OCI-LY7 (cell line): Measurements from ENCODE around the gene EMC8. TPM values are rescaled to one million over a fixed set of nuclear protein-coding genes. Genes with fewer than 3 reads are reported as not detected.

Experiments
- BruUV-seq: library from RNA; stranded (reverse); fragments of 400-500 nt; replicated peaks from 2 replicates; lab custom pipeline; 2021; lab: Mats Ljungman, UMichigan
- CTCF ChIA-PET: fragments of 300-600 bp; sonication (Branson Sonifier 250); formaldehyde crosslinking; loops from one replicate; lab custom pipeline; 2022; ENCODE audit warnings: antibody characterized with exemption; ENCODE audit not compliant: unreplicated experiment; lab: Charles Lee
- POLR2A ChIA-PET: fragments of 300-600 bp; sonication (Branson Sonifier 250); formaldehyde crosslinking; loops from one replicate; lab custom pipeline; 2022; ENCODE audit warnings: antibody characterized with exemption; lab: Charles Lee
- DNase-seq: peaks from one replicate; pipeline ENCODE4 v3.0.0-alpha.2; 2015; ENCODE audit warnings: low spot score
- H2AFZ ChIP-seq: fragments of 200-600 bp; sonication (generic), shearing (Covaris generic); 2 replicates; pipeline ENCODE4 v1.6.1; 2014; ENCODE audit warnings: mild to moderate bottlenecking, antibody characterized with exemption, low read length, moderate library complexity
- H3K27ac ChIP-seq: fragments of 200-600 bp; sonication (generic); 2 replicates; pipeline ENCODE4 v1.5.1; 2014; ENCODE audit warnings: mixed run types, low read depth, mild to moderate bottlenecking, moderate library complexity, low read length, inconsistent platforms; ENCODE audit not compliant: poor library complexity, severe bottlenecking
- H3K36me3 ChIP-seq: fragments of 200-600 bp; sonication (generic); 2 replicates; pipeline ENCODE4 v1.6.1; 2014; ENCODE audit warnings: mild to moderate bottlenecking, antibody characterized with exemption, low read length, moderate library complexity, mixed read lengths; ENCODE audit not compliant: insufficient read depth
- H3K4me1 ChIP-seq: fragments of 200-600 bp; sonication (generic); 2 replicates; pipeline ENCODE4 v1.5.1; 2014; ENCODE audit warnings: mild to moderate bottlenecking, low read length; ENCODE audit not compliant: insufficient read depth, poor library complexity, severe bottlenecking
- H3K4me2 ChIP-seq: fragments of 200-600 bp; sonication (generic); 2 replicates; pipeline ENCODE4 v1.6.1; 2014; ENCODE audit warnings: mild to moderate bottlenecking, low read length
- H3K4me3 ChIP-seq: fragments of 200-600 bp; sonication (generic); 2 replicates; pipeline ENCODE4 v1.5.1; 2014; ENCODE audit warnings: mild to moderate bottlenecking, low read depth, low read length; ENCODE audit not compliant: poor library complexity, severe bottlenecking
- H3K79me2 ChIP-seq: fragments of 200-600 bp; sonication (generic); 2 replicates; pipeline ENCODE4 v1.6.1; 2016; ENCODE audit warnings: low read depth, mild to moderate bottlenecking, low read length, moderate library complexity, mixed read lengths; ENCODE audit not compliant: insufficient read depth
- H3K9me2 ChIP-seq: fragments of 200-600 bp; sonication (generic); 2 replicates; pipeline ENCODE4 v1.6.1; 2016; ENCODE audit warnings: mild to moderate bottlenecking, low read length, mixed read lengths; ENCODE audit not compliant: insufficient read depth
- H3K9me3 ChIP-seq: fragments of 200-600 bp; sonication (generic); 2 replicates; pipeline ENCODE4 v1.6.1; 2014; ENCODE audit warnings: mild to moderate bottlenecking, mixed run types, low read length, mixed read lengths
- H4K20me1 ChIP-seq: fragments of 200-600 bp; sonication (generic); 2 replicates; pipeline ENCODE4 v1.6.1; 2014; ENCODE audit warnings: mild to moderate bottlenecking, antibody characterized with exemption, low read length, moderate library complexity, mixed read lengths; ENCODE audit not compliant: insufficient read depth
- CTCF ChIP-seq: fragments of 200-600 bp; sonication (generic); conservative IDR thresholded peaks from 2 replicates; pipeline ENCODE4 v1.5.1; 2014; ENCODE audit warnings: mild to moderate bottlenecking, antibody characterized with exemption, low read length, moderate library complexity, mixed read lengths
- EZH2phosphoT487 ChIP-seq: fragments of 200-600 bp; sonication (generic); IDR thresholded peaks from 2 replicates; pipeline ENCODE4 v1.6.1; 2018; ENCODE audit warnings: low read depth, borderline replicate concordance, mild to moderate bottlenecking, mixed run types, antibody characterized with exemption, low read length, moderate library complexity, mixed read lengths
- intact Hi-C: fragments of 100-400 bp; cut with micrococcal nuclease; formaldehyde crosslinking; loops from one replicate; pipeline ENCODE4 v1.10.0; 2022; ENCODE audit not compliant: unreplicated experiment
- total RNA-seq, 2 experiments: library from RNA; depleted of rRNA in 1 of 2; stranded (reverse); fragments of >200 nt in 1 of 2; shearing (Covaris generic) in 1 of 2; gene quantifications; 2 replicates each; pipeline ENCODE4 v1.2.3, GENCODE V29; 2014 to 2022

The EMC8 gene
- total RNA-seq, 2 experiments from 2014 or later, result 47.5 to 54.0 TPM

GRCh38 chr16:85844169-85844481, 44.8 kb upstream of the EMC8 start:
- H3K27ac ChIP-seq, result no peak overlapping the region
- no peaks in the 10 kb centered on the region for H3K4me1 ChIP-seq
- no peak for DNase-seq
- no peak overlapping the region for H2AFZ ChIP-seq
- no peaks in the 10 kb centered on the region for H3K79me2 ChIP-seq
- ChIA-PET CTCF (no interaction called here), POLR2A (no interaction called here)
- no peaks in the 10 kb centered on the region for H3K9me2 ChIP-seq
- no peak overlapping the region for H3K4me2 ChIP-seq
- H3K4me3 ChIP-seq, result no peak overlapping the region
- H3K36me3 ChIP-seq, result no peaks in the 10 kb centered on the region
- no peaks in the 10 kb centered on the region for H3K9me3 ChIP-seq
- TF ChIP-seq CTCF, result no peak
- no peak for TF ChIP-seq EZH2phosphoT487
- intact Hi-C loops, result no loop called here
- no peaks in the 10 kb centered on the region for H4K20me1 ChIP-seq
- no TSS peak for BruUV-seq

GRCh38 chr16:85843471-85844168, 44.3 kb upstream of the EMC8 start:
- DNase-seq, result no peak
- no peak overlapping the region for H3K27ac ChIP-seq
- no TSS peak for BruUV-seq
- CTCF ChIA-PET, result no interaction called here
- H3K9me2 ChIP-seq, result no peaks in the 10 kb centered on the region
- no peak overlapping the region for H2AFZ ChIP-seq
- intact Hi-C loops, result no loop called here
- no peaks in the 10 kb centered on the region for H3K36me3 ChIP-seq
- TF ChIP-seq EZH2phosphoT487, result no peak
- no peak overlapping the region for H3K4me3 ChIP-seq
- H3K9me3 ChIP-seq, result no peaks in the 10 kb centered on the region
- H3K4me1 ChIP-seq, result no peaks in the 10 kb centered on the region
- H3K79me2 ChIP-seq, result no peaks in the 10 kb centered on the region
- no peaks in the 10 kb centered on the region for H4K20me1 ChIP-seq
- no peak overlapping the region for H3K4me2 ChIP-seq
- POLR2A ChIA-PET, result no interaction called here

- DNase-seq, result no peak
- ChIA-PET CTCF (no interaction called here), POLR2A (no interaction called here)
- H3K4me1 ChIP-seq, result no peaks in the 10 kb centered on the region
- no peak overlapping the region for H2AFZ ChIP-seq
- no peak overlapping the region for H3K27ac ChIP-seq
- H3K4me2 ChIP-seq, result no peak overlapping the region
- intact Hi-C loops, result no loop called here
- no TSS peak for BruUV-seq
- H4K20me1 ChIP-seq, result no peaks in the 10 kb centered on the region
- H3K9me2 ChIP-seq, result no peaks in the 10 kb centered on the region
- no peaks in the 10 kb centered on the region for H3K36me3 ChIP-seq
- H3K4me3 ChIP-seq, result no peak overlapping the region
- no peaks in the 10 kb centered on the region for H3K9me3 ChIP-seq
- H3K79me2 ChIP-seq, result no peaks in the 10 kb centered on the region
- TF ChIP-seq EZH2phosphoT487, result no peak
- no peak for TF ChIP-seq CTCF
Observed at GRCh38 chr16:85842848-85843247, 43.5 kb upstream of the EMC8 start.
